HepG2 (cell line): ENCODE results near the gene FYB2. TPM values are rescaled to one million over a fixed set of nuclear protein-coding genes. Genes with fewer than 3 reads are reported as not detected.

Experiments
- ATAC-seq: fragments of 200-7000 bp; cut with Tn5 transposase; 3 replicates; pipeline ENCODE4 v1.9.1; 2020; ENCODE audit warnings: mild to moderate bottlenecking, moderate library complexity
- BruUV-seq: library from RNA; stranded (reverse); fragments of 400-500 nt; replicated peaks from 2 replicates; lab custom pipeline; 2021; lab: Mats Ljungman, UMichigan
- CTCF ChIA-PET: fragments of 300-600 bp; formaldehyde crosslinking; extraction: SDS; loops from one replicate; lab custom pipeline; 2021; ENCODE audit warnings: low total read pairs, inconsistent platforms, low intra/inter-chr PET ratio; lab: Yijun Ruan, JAX
- POLR2A ChIA-PET: fragments of 350-600 bp; sonication (Branson Sonifier 250); formaldehyde crosslinking; loops from one replicate; lab custom pipeline; 2020; ENCODE audit warnings: antibody characterized with exemption, inconsistent platforms; lab: Yijun Ruan, JAX
- DNase-seq: peaks from one replicate; pipeline ENCODE4 v3.0.0-alpha.2; 2015; ENCODE audit warnings: low spot score
- FAIRE-seq: peaks from 3 replicates; lab custom pipeline; 2011; peaks lifted over from hg19 to GRCh38; lab: Jason Lieb, UNC
- H2AFZ ChIP-seq: one replicate; pipeline ENCODE4 v1.6.1; 2011; ENCODE audit warnings: low read length, inconsistent platforms
- H3K27ac ChIP-seq: fragments of 300-600 bp; 3 replicates; pipeline ENCODE4 v1.8.0; 2011; ENCODE audit warnings: mixed run types, mild to moderate bottlenecking, mixed read lengths, low read length, inconsistent platforms; ENCODE audit not compliant: insufficient read depth; ENCODE audit errors: extremely low read length
- H3K27me3 ChIP-seq, 2 experiments: fragments of 200-600 bp in 1 of 2; 2 replicates in 1 of 2; 3 replicates in 1 of 2; pipeline versions ENCODE4 v1.6.0 to v1.8.0; 2011; ENCODE audit warnings: low read length in 2 of 2, mild to moderate bottlenecking in 2 of 2, moderate library complexity in 2 of 2, inconsistent platforms in 1 of 2; ENCODE audit not compliant: insufficient read depth in 2 of 2, control insufficient read depth in 1 of 2
- H3K36me3 ChIP-seq, 2 experiments: fragments of 200-600 bp in 1 of 2; replicated peaks in 1 of 2; 2 replicates in 1 of 2; 3 replicates in 1 of 2; pipeline versions ENCODE4 v1.5.1 to v1.8.0; 2011; ENCODE audit warnings: low read length in 2 of 2, inconsistent platforms in 1 of 2; ENCODE audit not compliant: insufficient read depth in 2 of 2, control insufficient read depth in 1 of 2
- H3K4me1 ChIP-seq: 2 replicates; pipeline ENCODE4 v1.5.1; 2012; ENCODE audit warnings: low read length, inconsistent platforms; ENCODE audit not compliant: insufficient read depth
- H3K4me2 ChIP-seq: 2 replicates; pipeline ENCODE4 v1.6.0; 2011; ENCODE audit warnings: low read depth, low read length, inconsistent platforms
- H3K4me3 ChIP-seq, 3 experiments: fragments of 200-600 bp in 1 of 3; sonication (generic), shearing (Covaris generic) in 1 of 3; replicated peaks in 1 of 3; 2 replicates each; pipeline ENCODE4 v1.5.1; 2011 to 2016; ENCODE audit warnings: low read length in 3 of 3, inconsistent platforms in 2 of 3, low read depth in 2 of 3, mild to moderate bottlenecking in 2 of 3, control low read depth in 1 of 3, mixed read lengths in 1 of 3; ENCODE audit not compliant: insufficient read depth in 1 of 3
- H3K79me2 ChIP-seq: one replicate; pipeline ENCODE4 v1.6.1; 2011; ENCODE audit warnings: low read length, inconsistent platforms; ENCODE audit not compliant: insufficient read depth
- H3K9ac ChIP-seq: 2 replicates; pipeline ENCODE4 v1.6.0; 2011; ENCODE audit warnings: mild to moderate bottlenecking, low read depth, low read length, inconsistent platforms; ENCODE audit not compliant: insufficient read depth
- H3K9me3 ChIP-seq: 2 replicates; pipeline ENCODE4 v1.5.1; 2012; ENCODE audit warnings: mild to moderate bottlenecking, low read length
- H4K20me1 ChIP-seq: 2 replicates; pipeline ENCODE4 v1.6.0; 2011; ENCODE audit warnings: inconsistent platforms, mild to moderate bottlenecking, low read length, moderate library complexity; ENCODE audit not compliant: insufficient read depth
- FOXJ3 ChIP-seq: sonication (generic); formaldehyde crosslinking; IDR thresholded peaks from 2 replicates; pipeline ENCODE4 v1.4.0; 2020; ENCODE audit warnings: missing genetic modification reagents, mild to moderate bottlenecking, borderline replicate concordance
- FOXP4 ChIP-seq: sonication (generic); formaldehyde crosslinking; IDR thresholded peaks from 2 replicates; pipeline ENCODE4 v1.4.0; 2020; ENCODE audit warnings: missing genetic modification reagents
- IRX3 ChIP-seq: sonication (generic); formaldehyde crosslinking; IDR thresholded peaks from 2 replicates; pipeline ENCODE4 v1.8.1; 2023; ENCODE audit warnings: mild to moderate bottlenecking, low read depth, missing genetic modification reagents, borderline replicate concordance
- ISX ChIP-seq: sonication (generic); formaldehyde crosslinking; conservative IDR thresholded peaks from 2 replicates; pipeline ENCODE4 v1.5.0; 2020; ENCODE audit warnings: missing genetic modification reagents
- JUN ChIP-seq: sonication (generic); formaldehyde crosslinking; IDR thresholded peaks from 2 replicates; pipeline ENCODE4 v1.4.0; 2020; ENCODE audit warnings: mild to moderate bottlenecking, missing genetic modification reagents
- KAT8 ChIP-seq: IDR thresholded peaks from 2 replicates; pipeline ENCODE4 v1.6.1; 2016; ENCODE audit warnings: missing genetic modification reagents, missing compliant biosample characterization
- KLF12 ChIP-seq: sonication (generic); formaldehyde crosslinking; IDR thresholded peaks from 2 replicates; pipeline ENCODE4 v1.4.0; 2020; ENCODE audit warnings: missing genetic modification reagents, borderline replicate concordance
- ZNF136 ChIP-seq: sonication (generic); formaldehyde crosslinking; IDR thresholded peaks from 2 replicates; pipeline ENCODE4 v1.8.1; 2022; ENCODE audit warnings: low read depth, mild to moderate bottlenecking, moderate library complexity, missing genetic modification reagents
- ZNF180 ChIP-seq: sonication (generic); formaldehyde crosslinking; IDR thresholded peaks from 2 replicates; pipeline ENCODE4 v1.4.0; 2020; ENCODE audit warnings: low read depth, missing genetic modification reagents, borderline replicate concordance
- ZNF367 ChIP-seq: sonication (generic); formaldehyde crosslinking; IDR thresholded peaks from 2 replicates; pipeline ENCODE4 v1.4.0; 2020; ENCODE audit warnings: missing genetic modification reagents, borderline replicate concordance
- ZNF431 ChIP-seq: sonication (generic); formaldehyde crosslinking; IDR thresholded peaks from 2 replicates; pipeline ENCODE4 v1.9.0; 2022; ENCODE audit warnings: missing genetic modification reagents, low read depth, mild to moderate bottlenecking, borderline replicate concordance
- ZNF549 ChIP-seq: sonication (generic); formaldehyde crosslinking; IDR thresholded peaks from 2 replicates; pipeline ENCODE4 v1.5.0; 2020; ENCODE audit warnings: missing genetic modification reagents
- ZNF577 ChIP-seq: sonication (generic); formaldehyde crosslinking; IDR thresholded peaks from 2 replicates; pipeline ENCODE4 v1.4.0; 2020; ENCODE audit warnings: mild to moderate bottlenecking, low read depth, missing genetic modification reagents, borderline replicate concordance
- ZNF720 ChIP-seq: sonication (generic); formaldehyde crosslinking; IDR thresholded peaks from 2 replicates; pipeline ENCODE4 v1.4.0; 2020; ENCODE audit warnings: missing genetic modification reagents
- ZNF776 ChIP-seq: sonication (generic); formaldehyde crosslinking; IDR thresholded peaks from 2 replicates; pipeline ENCODE4 v1.4.0; 2020; ENCODE audit warnings: mild to moderate bottlenecking, missing genetic modification reagents
- ZNF841 ChIP-seq: sonication (generic); formaldehyde crosslinking; IDR thresholded peaks from 2 replicates; pipeline ENCODE4 v1.8.1; 2023; ENCODE audit warnings: missing genetic modification reagents, borderline replicate concordance
- WGBS: methylation state at CpG from one replicate; pipeline ENCODE4 v1.1.6; 2017; ENCODE audit warnings: low lambda C conversion rate; 5-methylcytosine and 5-hydroxymethylcytosine counted together
- in situ Hi-C: cut with HindIII; loops from 2 replicates; pipeline ENCODE4 v1.10.0; 2017; ENCODE audit warnings: low pct_unique_long_range_greater_than_20kb; ENCODE audit not compliant: extremely low pct_ligation_motif_present
- intact Hi-C: fragments of 100-400 bp; cut with micrococcal nuclease; formaldehyde crosslinking; loops from one replicate; pipeline ENCODE4 v1.10.0; 2022; ENCODE audit not compliant: unreplicated experiment
- polyA plus RNA-seq, 8 experiments: library from polyadenylated mRNA; depleted of rRNA in 3 of 8; stranded (reverse) in 7 of 8; unstranded in 1 of 8; fragments of >200 nt; fragmentation: Illumina TruSeq in 4 of 8; extraction: Trizol in 4 of 8; gene quantifications; 2 replicates each; pipeline versions ENCODE4 v1.2.1 to v1.2.3, GENCODE V29; 2011 to 2016; ENCODE audit warnings: low read depth in 4 of 8, missing spikeins in 1 of 8, mixed read lengths in 1 of 8; ENCODE audit not compliant: insufficient read depth in 1 of 8
- total RNA-seq, 5 experiments: library from RNA; depleted of rRNA; stranded (reverse); fragments of >200 nt; fragmentation: Illumina TruSeq; extraction: Trizol; gene quantifications; 2 replicates each; pipeline ENCODE4 v1.2.3, GENCODE V29; 2016; ENCODE audit warnings: low read depth in 1 of 5

The FYB2 gene
- total and polyA plus RNA-seq, 2 of the 13 experiments (the other 11 are each of a cell fraction or from before 2014, with no cell fraction given) = 1.2 to 2.7 TPM

- BruUV-seq = no TSS peak
- Histone ChIP-seq H2AFZ (no peak overlapping the region), H3K4me1 (no peaks in the 10 kb centered on the region), H3K9ac (no peak overlapping the region), H3K4me2 (no peak overlapping the region), H3K36me3 (no peaks in the 10 kb centered on the region), H3K9me3 (no peaks in the 10 kb centered on the region), H3K4me3 (no peak overlapping the region), H4K20me1 (no peaks in the 10 kb centered on the region), H3K27me3 (no peaks in the 10 kb centered on the region), H3K27ac (no peak overlapping the region), H3K79me2 (no peaks in the 10 kb centered on the region)
- DNase-seq = no peak
- intact Hi-C loops = no loop called here
- no peak for FAIRE-seq
- in situ Hi-C loops = no loop called here
- WGBS = 84% methylated on average over 1 of the region's 1 CpG
- no peak for ATAC-seq
- ChIA-PET CTCF (no interaction called here), POLR2A (no interaction called here)
- TF ChIP-seq ZNF431 (CRISPR knock-in tag) = no peak
- TF ChIP-seq ZNF776 = no peak
- no peak for TF ChIP-seq ISX (CRISPR knock-in tag)
- TF ChIP-seq ZNF180 (CRISPR knock-in tag) = no peak
- TF ChIP-seq ZNF549 (CRISPR knock-in tag) = no peak
- no peak for TF ChIP-seq ZNF841
- no peak for TF ChIP-seq ZNF136 (CRISPR knock-in tag)
- TF ChIP-seq FOXP4 = no peak
These were observed 100.0 kb downstream of the FYB2 start for GRCh38 chr1:56719171-56719570.

GRCh38 chr1:56715156-56715555, 104.0 kb downstream of the FYB2 start:
- H4K20me1 ChIP-seq = no peaks in the 10 kb centered on the region
- in situ Hi-C loops (no loop called here), intact Hi-C loops (no loop called here)
- 74% methylated on average over 1 of the region's 1 CpG for WGBS
- ChIA-PET POLR2A (no interaction called here), CTCF (no interaction called here)
- H3K27me3 ChIP-seq = no peaks in the 10 kb centered on the region
- ATAC-seq (no peak), DNase-seq (no peak), FAIRE-seq (no peak)
- TF ChIP-seq IRX3 (CRISPR knock-in tag) = no peak
- no peak for TF ChIP-seq ZNF577 (CRISPR knock-in tag)
- no peak for TF ChIP-seq FOXJ3 (CRISPR knock-in tag)
- TF ChIP-seq KAT8 (CRISPR knock-in tag) = no peak
- TF ChIP-seq ZNF720 = no peak
- no peak for TF ChIP-seq KLF12 (CRISPR knock-in tag)
- no peak for TF ChIP-seq ZNF367 (CRISPR knock-in tag)
- TF ChIP-seq JUN = no peak
- no peaks in the 10 kb centered on the region for H3K36me3 ChIP-seq
- no peak overlapping the region for H3K9ac ChIP-seq
- H3K4me3 ChIP-seq = no peak overlapping the region
- H2AFZ ChIP-seq = no peak overlapping the region
- no peaks in the 10 kb centered on the region for H3K9me3 ChIP-seq
- H3K4me1 ChIP-seq = no peaks in the 10 kb centered on the region
- no TSS peak for BruUV-seq
- no peaks in the 10 kb centered on the region for H3K79me2 ChIP-seq
- H3K4me2 ChIP-seq = no peak overlapping the region
- H3K27ac ChIP-seq = no peak overlapping the region
